RWPE2 (cell line): ENCODE data around the gene OVOL2.

Experiments used
- ATAC-seq: fragments of 200-7000 bp; cut with Tn5 transposase; 3 replicates; pipeline ENCODE4 v1.9.1; 2021; ENCODE audit warnings: low read depth
- DNase-seq: peaks from one replicate; pipeline ENCODE4 v3.0.0-alpha.2; 2020; ENCODE audit warnings: low spot score
- H3K27ac ChIP-seq: fragments of 450-650 bp; 2 replicates; pipeline ENCODE4 v1.5.1; 2017; ENCODE audit warnings: mild to moderate bottlenecking; ENCODE audit not compliant: poor library complexity, severe bottlenecking
- H3K27me3 ChIP-seq: fragments of 250-450 bp; sonication (Bioruptor Pico); 2 replicates; pipeline ENCODE4 v1.5.1; 2021; ENCODE audit warnings: mild to moderate bottlenecking, moderate library complexity; ENCODE audit not compliant: insufficient read depth, poor library complexity, severe bottlenecking
- H3K36me3 ChIP-seq: fragments of 250-450 bp; sonication (Bioruptor Pico); 2 replicates; pipeline ENCODE4 v1.5.1; 2020; ENCODE audit warnings: low read depth, mild to moderate bottlenecking, moderate library complexity
- H3K4me1 ChIP-seq: fragments of 250-450 bp; sonication (Bioruptor Pico); 2 replicates; pipeline ENCODE4 v1.5.1; 2021; ENCODE audit warnings: mild to moderate bottlenecking, moderate library complexity; ENCODE audit not compliant: insufficient read depth, poor library complexity, severe bottlenecking
- H3K4me3 ChIP-seq: fragments of 250-450 bp; sonication (Bioruptor Pico); 2 replicates; pipeline ENCODE4 v1.5.1; 2021; ENCODE audit warnings: mild to moderate bottlenecking, moderate library complexity; ENCODE audit not compliant: severe bottlenecking
- H3K9me3 ChIP-seq: fragments of 250-450 bp; sonication (Bioruptor Pico); 2 replicates; pipeline ENCODE4 v1.5.1; 2021; ENCODE audit warnings: mild to moderate bottlenecking, moderate library complexity; ENCODE audit not compliant: severe bottlenecking
- TF ChIP-seq, protein P1 (sequence below): fragments of 450-650 bp; IDR thresholded peaks from one replicate; pipeline ENCODE4 v1.5.1; 2017; ENCODE audit warnings: mild to moderate bottlenecking, moderate library complexity; ENCODE audit not compliant: poor library complexity, severe bottlenecking

The OVOL2 gene

DNA sequence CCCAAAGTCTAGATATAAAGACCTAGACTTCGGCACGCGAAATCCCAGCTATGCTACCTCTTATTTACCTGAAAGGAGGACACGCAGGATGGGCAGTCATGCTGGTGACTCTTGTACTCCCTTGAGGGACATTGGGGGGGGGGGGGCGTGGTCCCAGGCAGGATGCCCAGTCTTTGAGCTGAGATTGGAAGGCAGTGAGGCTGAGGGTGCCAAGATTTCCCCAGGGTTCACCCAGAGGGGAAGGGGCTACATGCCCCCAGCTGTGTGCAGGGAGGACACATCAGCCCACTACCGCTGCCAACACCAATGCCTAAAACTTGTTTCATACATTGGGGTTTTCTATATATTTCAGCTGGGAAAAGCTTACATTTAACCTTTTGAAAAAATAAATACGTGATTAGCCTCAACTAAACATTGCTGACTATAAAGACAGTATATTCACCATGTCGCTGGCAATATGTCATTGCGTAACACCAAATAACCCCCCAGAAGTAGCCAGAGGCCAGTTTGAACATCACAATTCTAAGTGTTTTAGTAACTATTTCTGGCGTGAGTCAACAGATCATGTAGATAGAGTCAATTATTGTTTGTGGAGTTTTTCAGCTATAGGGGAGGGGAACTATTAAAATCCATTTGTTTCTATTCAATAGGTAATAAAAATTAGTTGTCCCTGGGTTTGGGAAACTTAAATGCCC, 67.3 kb downstream of the OVOL2 start:
- Histone ChIP-seq H3K4me1 (peaks cover 16% of the 10 kb centered on the region), H3K27me3 (no peaks in the 10 kb centered on the region), H3K4me3 (no peak overlapping the region), H3K9me3 (no peaks in the 10 kb centered on the region), H3K27ac (no peak overlapping the region), H3K36me3 (peaks cover 54% of the 10 kb centered on the region)
- ATAC-seq (no peak), DNase-seq (no peak)
- TF ChIP-seq, protein P1, sequence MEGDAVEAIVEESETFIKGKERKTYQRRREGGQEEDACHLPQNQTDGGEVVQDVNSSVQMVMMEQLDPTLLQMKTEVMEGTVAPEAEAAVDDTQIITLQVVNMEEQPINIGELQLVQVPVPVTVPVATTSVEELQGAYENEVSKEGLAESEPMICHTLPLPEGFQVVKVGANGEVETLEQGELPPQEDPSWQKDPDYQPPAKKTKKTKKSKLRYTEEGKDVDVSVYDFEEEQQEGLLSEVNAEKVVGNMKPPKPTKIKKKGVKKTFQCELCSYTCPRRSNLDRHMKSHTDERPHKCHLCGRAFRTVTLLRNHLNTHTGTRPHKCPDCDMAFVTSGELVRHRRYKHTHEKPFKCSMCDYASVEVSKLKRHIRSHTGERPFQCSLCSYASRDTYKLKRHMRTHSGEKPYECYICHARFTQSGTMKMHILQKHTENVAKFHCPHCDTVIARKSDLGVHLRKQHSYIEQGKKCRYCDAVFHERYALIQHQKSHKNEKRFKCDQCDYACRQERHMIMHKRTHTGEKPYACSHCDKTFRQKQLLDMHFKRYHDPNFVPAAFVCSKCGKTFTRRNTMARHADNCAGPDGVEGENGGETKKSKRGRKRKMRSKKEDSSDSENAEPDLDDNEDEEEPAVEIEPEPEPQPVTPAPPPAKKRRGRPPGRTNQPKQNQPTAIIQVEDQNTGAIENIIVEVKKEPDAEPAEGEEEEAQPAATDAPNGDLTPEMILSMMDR: no peak

DNA sequence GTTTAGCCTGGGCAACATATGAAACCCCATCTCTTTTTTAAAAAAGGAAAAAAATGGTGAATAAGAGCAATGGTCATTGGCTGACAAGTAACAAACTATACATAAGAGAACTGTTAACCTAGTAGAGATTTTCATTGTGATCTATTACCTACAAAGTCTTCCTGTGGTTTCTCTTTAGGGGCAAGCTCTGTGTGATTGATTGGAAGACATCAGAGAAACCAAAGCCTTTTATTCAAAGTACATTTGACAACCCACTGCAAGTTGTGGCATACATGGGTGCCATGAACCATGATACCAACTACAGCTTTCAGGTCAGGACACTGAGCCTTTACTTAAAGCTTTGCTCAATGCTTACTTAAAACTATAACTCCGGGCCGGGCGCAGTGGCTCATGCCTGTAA, 69.7 kb downstream of the OVOL2 start:
- Histone ChIP-seq H3K4me1 (peaks cover 12% of the 10 kb centered on the region), H3K27me3 (no peaks in the 10 kb centered on the region), H3K9me3 (no peaks in the 10 kb centered on the region), H3K27ac (no peak overlapping the region), H3K4me3 (no peak overlapping the region), H3K36me3 (peaks cover 76% of the 10 kb centered on the region)
- TF ChIP-seq, protein P1: no peak
- ATAC-seq (no peak), DNase-seq (no peak)

DNA sequence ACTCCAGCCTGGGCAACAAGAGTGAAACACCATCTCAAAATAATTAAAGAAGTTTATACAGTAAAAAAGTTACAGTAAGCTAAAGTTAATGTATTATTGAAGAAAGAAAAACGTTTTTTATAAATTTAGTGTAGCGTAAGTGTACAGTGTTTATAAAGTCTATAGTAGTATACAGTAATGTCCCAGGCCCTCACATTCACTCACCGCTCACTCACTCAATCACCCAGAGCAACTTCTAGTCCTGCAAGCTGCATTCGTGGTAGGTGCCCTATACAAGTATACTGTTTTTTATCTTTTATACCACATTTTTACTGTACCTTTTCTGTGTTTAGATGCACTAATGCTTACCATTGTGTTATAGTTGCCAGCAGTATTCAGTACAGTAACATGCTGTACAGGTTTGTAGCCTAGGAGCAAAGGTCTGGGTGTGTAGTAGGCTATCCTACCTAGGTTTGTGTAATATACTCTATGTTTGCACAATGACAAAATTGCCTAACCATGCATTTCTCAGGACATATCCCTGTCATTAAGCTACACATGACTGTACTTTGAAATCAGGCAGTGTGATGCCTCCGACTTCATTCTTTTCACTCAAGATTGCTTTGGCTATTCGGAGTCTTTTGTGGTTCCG, 72.2 kb downstream of the OVOL2 start:
- Histone ChIP-seq H3K36me3 (peaks cover 94% of the 10 kb centered on the region), H3K27ac (no peak overlapping the region), H3K4me3 (no peak overlapping the region), H3K27me3 (no peaks in the 10 kb centered on the region), H3K4me1 (no peaks in the 10 kb centered on the region), H3K9me3 (no peaks in the 10 kb centered on the region)
- TF ChIP-seq, protein P1: no peak
- ATAC-seq (no peak), DNase-seq (no peak)

DNA sequence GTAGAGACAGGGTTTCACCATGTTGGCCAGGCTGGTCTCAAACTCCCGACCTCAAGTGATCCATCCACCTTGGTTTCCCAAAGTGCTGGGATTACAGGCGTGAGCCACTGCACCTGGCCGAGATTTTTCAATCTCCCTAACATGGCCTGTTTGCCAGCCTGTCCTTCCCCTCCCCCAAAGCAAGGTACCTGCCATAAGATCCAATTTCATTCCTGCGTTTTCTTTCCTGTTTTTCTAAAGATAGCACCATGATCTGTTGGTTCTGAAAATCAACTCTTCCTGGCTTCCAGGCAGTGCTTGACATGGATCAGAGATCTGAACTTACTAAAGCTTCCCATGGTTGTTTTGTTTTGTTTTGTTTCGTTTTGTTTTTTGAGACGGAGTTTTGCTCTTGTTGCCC, 81.4 kb downstream of the OVOL2 start:
- ATAC-seq (no peak), DNase-seq (no peak)
- Histone ChIP-seq H3K27me3 (no peaks in the 10 kb centered on the region), H3K36me3 (peaks cover 72% of the 10 kb centered on the region), H3K27ac (no peak overlapping the region), H3K4me1 (peaks cover 14% of the 10 kb centered on the region), H3K9me3 (no peaks in the 10 kb centered on the region), H3K4me3 (no peak overlapping the region)
- TF ChIP-seq, protein P1: no peak
